Uterus (tissue), 4 donors: ENCODE measurements around the gene KCTD2. TPM values are rescaled to one million over a fixed set of nuclear protein-coding genes. Genes with fewer than 3 reads are reported as not detected.

ENCODE experiments used
- DNase-seq, 2 donors: peaks; one replicate each; pipeline ENCODE4 v3.0.0-alpha.2; 2019 to 2020
- H3K27ac ChIP-seq, 2 donors: fragments of 200-600 bp; sonication (generic); 1 replicate in 1 of 2; 2 replicates in 1 of 2; pipeline ENCODE4 v1.5.1; 2016 to 2018
- H3K27me3 ChIP-seq, 2 donors: fragments of 200-600 bp; sonication (generic); one replicate each; pipeline ENCODE4 v1.5.1; 2018 to 2019; ENCODE audit warnings: control low read depth in 1 of 2
- H3K36me3 ChIP-seq, 2 donors: fragments of 200-600 bp; sonication (generic); one replicate each; pipeline ENCODE4 v1.5.1; 2019; ENCODE audit warnings: control low read depth in 1 of 2
- H3K4me1 ChIP-seq, 2 donors: fragments of 200-600 bp; sonication (generic); one replicate each; pipeline ENCODE4 v1.5.1; 2018 to 2019; ENCODE audit warnings: control low read depth in 1 of 2
- H3K4me3 ChIP-seq, 2 donors: fragments of 200-600 bp; sonication (generic); 1 replicate in 1 of 2; 2 replicates in 1 of 2; pipeline ENCODE4 v1.5.1; 2018 to 2019; ENCODE audit warnings: mild to moderate bottlenecking in 1 of 2
- H3K9me3 ChIP-seq, 2 donors: fragments of 200-600 bp; sonication (generic); one replicate each; pipeline ENCODE4 v1.5.1; 2019; ENCODE audit warnings: control low read depth in 1 of 2
- CTCF ChIP-seq, 4 experiments: fragments of 200-600 bp in 2 of 4; fragments of 450-650 bp in 2 of 4; sonication (generic) in 2 of 4; IDR thresholded peaks; one replicate each; pipeline ENCODE4 v1.5.1; 2016 to 2019; ENCODE audit warnings: antibody characterized with exemption in 4 of 4, mild to moderate bottlenecking in 2 of 4, moderate library complexity in 1 of 4
- POLR2A ChIP-seq, 2 donors: fragments of 450-650 bp; IDR thresholded peaks; one replicate each; pipeline ENCODE4 v1.6.1; 2016; ENCODE audit warnings: antibody characterized with exemption in 2 of 2, mild to moderate bottlenecking in 1 of 2, moderate library complexity in 1 of 2
- intact Hi-C: fragments of 100-400 bp; cut with DNase I; formaldehyde crosslinking; loops from one replicate; pipeline ENCODE4 v1.15.1; 2023; ENCODE audit warnings: low total_unique reads
- total RNA-seq, 4 donors: library from RNA; depleted of rRNA in 3 of 4; stranded (reverse); fragments of >200 nt in 3 of 4; gene quantifications; one replicate each; pipeline versions ENCODE4 v1.1.0 to v1.2.4, GENCODE V29; 2014 to 2023
- donor health status: DM: yes; HTN: yes; CAD: no.

KCTD2 gene
- total RNA-seq, 4 donors from 2014 or later = 2.4 to 39.0 (median 15.0) TPM

DNA sequence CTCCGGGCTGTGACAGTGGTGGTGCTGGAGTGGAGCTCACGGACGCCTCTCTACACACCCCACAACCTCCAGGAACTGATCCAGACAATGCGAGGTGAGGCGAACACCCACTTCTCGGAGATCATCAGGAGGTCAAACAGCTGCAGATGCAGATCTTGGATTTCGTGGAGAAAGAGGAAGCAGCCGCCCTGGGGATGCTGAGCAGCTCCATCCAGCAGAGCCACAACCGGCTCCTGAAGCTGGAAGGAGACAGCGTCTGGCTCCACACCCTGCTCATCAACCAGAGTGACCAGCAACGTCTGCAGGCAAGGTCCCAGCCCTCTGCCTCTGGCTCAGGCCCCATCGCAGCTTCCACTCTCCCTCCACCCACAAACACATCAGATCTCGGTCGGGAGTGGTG lies 27.5 kb downstream of the KCTD2 start:
- no peaks in the 10 kb centered on the region for H3K27me3 ChIP-seq
- DNase-seq = no peak
- H3K27ac ChIP-seq = no peak overlapping the region
- intact Hi-C loops = no loop called here
- TF ChIP-seq CTCF (IDR thresholded peaks at IDR 0.05) (no peak), POLR2A (IDR thresholded peaks at IDR 0.05) (no peak)
- peaks cover 0 to 5% of the 10 kb centered on the region in 2 donors for H3K4me1 ChIP-seq
- no peaks in the 10 kb centered on the region for H3K9me3 ChIP-seq
- no peaks in the 10 kb centered on the region for H3K36me3 ChIP-seq
- H3K4me3 ChIP-seq = no peak overlapping the region

DNA sequence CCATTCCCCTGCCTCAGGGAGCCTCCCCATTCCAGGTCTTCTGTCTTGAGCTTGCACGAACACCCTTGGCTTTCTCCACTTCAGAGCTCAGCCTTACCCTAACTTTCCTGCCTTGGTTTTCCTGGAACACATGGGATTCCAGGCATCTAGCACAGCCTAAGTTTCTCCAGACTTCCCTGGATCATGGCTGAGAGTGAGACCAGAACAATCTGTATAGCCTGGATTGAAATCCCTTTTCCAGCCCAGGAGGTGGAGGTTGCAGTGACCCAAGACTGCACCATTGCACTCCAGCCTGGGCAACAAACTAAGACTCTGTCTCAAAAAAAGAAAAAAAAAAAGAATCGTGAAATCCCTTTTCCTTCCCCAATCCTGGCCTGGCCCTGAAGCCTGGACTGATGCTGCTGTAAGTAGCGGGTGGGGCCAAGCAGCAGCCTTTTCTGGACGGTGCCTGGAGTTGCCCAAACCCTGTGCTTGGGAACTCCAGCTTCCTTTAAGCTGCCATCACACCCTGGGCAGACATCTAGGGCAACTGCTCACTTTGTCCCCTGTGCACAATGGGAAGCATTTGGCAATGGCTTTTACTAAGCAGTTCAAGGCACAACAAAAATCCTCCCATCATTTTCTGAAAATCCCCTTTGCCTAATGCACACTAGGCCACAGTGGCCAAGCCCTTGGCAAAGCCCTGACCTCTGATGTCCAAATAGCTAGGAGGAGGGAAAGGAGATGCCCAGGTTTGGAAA lies 28.7 kb downstream of the KCTD2 start:
- H3K27ac ChIP-seq = no peak overlapping the region

GRCh38 chr17:75077072-75077495 lies 30.1 kb downstream of the KCTD2 start:
- Histone ChIP-seq H3K4me1 (peaks cover 0 to 5% of the 10 kb centered on the region in 2 donors), H3K27me3 (no peaks in the 10 kb centered on the region), H3K9me3 (no peaks in the 10 kb centered on the region), H3K27ac (peak overlapping the region; percentile 55 to 71), H3K4me3 (peak overlapping the region; percentile 36 to 38), H3K36me3 (no peaks in the 10 kb centered on the region)
- TF ChIP-seq POLR2A (IDR thresholded peaks at IDR 0.05) = no peak
- TF ChIP-seq CTCF (IDR thresholded peaks at IDR 0.05) = no peak
- DNase-seq = no peak
- intact Hi-C loops = no loop called here

More for the DNA sequence above, 28.7 kb downstream of the KCTD2 start:
- no peak for DNase-seq
- intact Hi-C loops = no loop called here
- TF ChIP-seq POLR2A (IDR thresholded peaks at IDR 0.05) = no peak
- TF ChIP-seq CTCF (IDR thresholded peaks at IDR 0.05) = no peak
- no peaks in the 10 kb centered on the region for H3K9me3 ChIP-seq
- H3K4me3 ChIP-seq = no peak overlapping the region
- H3K4me1 ChIP-seq = peaks cover 0 to 5% of the 10 kb centered on the region in 2 donors
- H3K36me3 ChIP-seq = no peaks in the 10 kb centered on the region
- H3K27me3 ChIP-seq = no peaks in the 10 kb centered on the region

DNA sequence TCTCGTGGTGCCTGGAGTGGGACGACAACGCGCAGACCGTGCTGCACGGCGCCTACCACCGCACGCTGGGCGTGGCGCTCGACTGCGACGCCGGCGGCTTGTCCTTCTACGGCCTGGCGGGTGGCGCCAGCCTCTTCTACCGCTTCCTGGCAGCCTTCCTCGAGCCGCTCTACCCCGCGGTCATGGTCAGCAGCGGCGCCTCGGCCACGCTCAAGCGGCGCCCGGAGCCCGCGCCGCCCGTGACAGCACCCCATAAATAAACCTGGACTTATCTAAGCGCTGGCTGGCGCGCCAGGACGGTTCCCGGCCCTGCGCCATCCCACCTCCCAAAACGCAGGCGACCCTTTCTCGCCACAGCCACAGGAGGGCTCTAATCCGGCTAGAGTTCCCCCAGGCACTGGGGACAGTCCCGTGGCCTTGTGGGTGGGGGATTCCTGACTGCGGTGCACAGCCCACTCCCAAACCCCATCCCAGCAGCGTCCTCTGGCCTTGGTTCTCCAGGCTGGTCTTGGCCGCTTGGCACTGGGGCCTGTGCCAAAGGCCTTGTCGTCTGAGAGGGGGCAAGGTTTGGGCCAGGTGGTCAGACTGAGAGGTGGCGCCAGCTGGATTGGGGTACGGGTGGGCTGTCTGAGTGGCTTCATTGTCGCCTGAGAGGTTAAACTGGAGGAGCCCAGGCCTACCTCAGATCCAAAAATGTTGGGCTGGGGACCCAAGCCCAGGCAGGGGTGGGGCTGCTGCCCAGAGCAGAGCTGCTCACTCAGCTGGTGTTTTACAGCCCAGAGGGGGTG lies 30.7 kb downstream of the KCTD2 start:
- intact Hi-C loops = no loop called here
- DNase-seq = peak; percentile 61 to 64
- peak in 1 of 4 experiments; percentile 20 for TF ChIP-seq CTCF (IDR thresholded peaks at IDR 0.05)
- TF ChIP-seq POLR2A (IDR thresholded peaks at IDR 0.05) = peak in 1 of 2 donors; percentile 34

More for the DNA sequence above, 30.7 kb downstream of the KCTD2 start:
- Histone ChIP-seq H3K4me3 (peak overlapping the region; percentile 36 to 38), H3K27me3 (no peaks in the 10 kb centered on the region), H3K27ac (peak overlapping the region; percentile 55 to 71), H3K9me3 (no peaks in the 10 kb centered on the region), H3K36me3 (no peaks in the 10 kb centered on the region), H3K4me1 (peaks cover 0 to 5% of the 10 kb centered on the region in 2 donors)
